ENCODE measurements around the gene PTPN5.

GRCh38 chr11:18700375-18700774 lies 91.2 kb downstream of the PTPN5 start:
- TF ChIP-seq CTCF (IDR thresholded peaks at IDR 0.05 in 4 of 5, conservative IDR thresholded peaks at IDR 0.05 in 1 of 5): no peak
- TF ChIP-seq POLR2A (IDR thresholded peaks at IDR 0.05): no peak
